GM18502 (cell line): ENCODE results near the gene COL25A1.

Source experiments
- ATAC-seq: cut with Tn5 transposase; IDR thresholded peaks from one replicate; pipeline ENCODE4 v1.9.1; 2021; ENCODE audit warnings: mild to moderate bottlenecking; ENCODE audit not compliant: unreplicated experiment, poor library complexity

The COL25A1 gene

DNA sequence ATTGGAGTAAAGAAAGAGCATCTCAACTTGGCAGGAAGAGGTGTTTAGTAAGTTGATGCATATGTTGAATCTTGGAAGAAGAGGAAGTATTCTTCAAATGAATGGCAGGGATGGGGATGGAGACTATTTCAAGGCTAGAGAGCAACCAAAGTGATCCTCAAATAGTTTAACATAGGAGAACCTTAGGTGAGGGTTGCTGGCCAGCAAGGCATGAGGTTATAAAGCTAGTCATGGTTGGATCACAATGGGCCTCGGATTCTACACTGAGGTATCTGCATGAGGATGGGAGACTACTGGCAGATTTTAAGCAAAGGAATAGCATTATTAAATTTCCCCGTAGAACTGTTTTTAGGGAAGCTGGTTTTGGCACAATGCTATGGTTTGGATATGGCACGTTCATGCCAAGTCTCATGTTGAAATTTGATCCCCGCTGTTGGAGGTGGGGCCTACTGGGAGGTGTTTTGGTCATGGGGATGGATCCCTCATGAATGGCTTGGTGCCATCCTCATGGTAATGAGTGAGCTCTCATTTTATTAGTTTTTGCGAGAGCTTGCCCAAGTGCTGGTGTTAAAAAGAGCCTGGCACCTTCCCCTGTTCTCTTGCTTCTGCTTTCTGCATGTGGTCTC lies 497.7 kb downstream of the COL25A1 start:
- ATAC-seq, result no peak

DNA sequence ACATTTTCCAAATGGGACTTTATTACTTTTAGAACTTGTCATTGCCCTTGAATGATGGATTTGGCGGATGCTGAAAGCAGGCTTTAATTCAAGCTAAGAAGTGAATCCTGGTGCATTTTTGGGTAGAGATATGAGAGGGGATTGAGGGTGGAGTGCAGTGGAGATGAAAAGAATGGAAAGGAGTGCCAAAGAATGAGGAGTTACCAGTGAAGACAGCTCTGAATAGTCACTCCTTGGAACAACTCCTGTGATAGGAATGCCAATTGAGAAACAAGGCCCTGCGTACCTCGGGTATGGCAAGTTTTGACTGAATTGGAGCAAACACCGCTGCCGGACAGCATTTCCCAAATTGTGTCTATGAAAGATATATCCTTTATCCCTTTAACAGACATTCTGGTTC lies 503.2 kb downstream of the COL25A1 start:
- ATAC-seq, result no peak

DNA sequence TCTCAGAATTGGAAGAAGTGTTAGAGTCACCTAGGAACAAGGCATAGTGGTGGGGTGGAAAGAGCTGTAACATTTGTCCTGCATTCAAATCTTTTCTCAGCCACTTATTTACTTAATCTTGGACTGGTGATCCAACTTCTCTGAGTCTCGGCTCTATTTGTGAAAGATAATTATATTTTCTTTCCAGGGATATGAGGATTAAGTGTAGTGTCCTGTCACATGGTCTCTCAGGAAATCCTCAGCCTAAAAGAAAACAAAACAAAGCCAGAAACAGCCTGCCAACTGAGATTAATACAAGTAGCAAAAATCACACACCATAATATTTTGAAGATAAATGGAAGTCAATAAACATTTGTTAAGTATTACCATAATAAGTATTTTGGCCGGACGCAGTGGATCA lies 506.3 kb downstream of the COL25A1 start:
- no peak for ATAC-seq

DNA sequence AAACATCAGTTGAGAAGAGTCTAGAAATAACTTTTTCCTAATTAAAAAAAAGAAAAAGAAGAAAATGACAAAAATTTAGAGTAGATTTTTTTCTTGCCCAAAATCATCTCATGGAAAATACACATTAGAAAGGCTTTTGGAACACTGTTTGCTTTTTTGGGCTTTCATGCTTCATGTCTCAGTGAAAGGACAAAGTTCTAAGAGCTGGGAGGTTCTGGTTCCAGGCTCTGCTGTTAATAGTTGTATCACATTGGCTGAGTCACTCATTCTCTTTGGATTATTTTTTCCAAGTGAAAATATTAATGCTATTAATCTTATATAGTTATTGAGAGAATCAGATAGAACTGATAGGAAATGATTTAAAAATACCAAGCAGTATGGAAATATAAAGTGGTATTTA lies 506.7 kb downstream of the COL25A1 start:
- ATAC-seq, result no peak

DNA sequence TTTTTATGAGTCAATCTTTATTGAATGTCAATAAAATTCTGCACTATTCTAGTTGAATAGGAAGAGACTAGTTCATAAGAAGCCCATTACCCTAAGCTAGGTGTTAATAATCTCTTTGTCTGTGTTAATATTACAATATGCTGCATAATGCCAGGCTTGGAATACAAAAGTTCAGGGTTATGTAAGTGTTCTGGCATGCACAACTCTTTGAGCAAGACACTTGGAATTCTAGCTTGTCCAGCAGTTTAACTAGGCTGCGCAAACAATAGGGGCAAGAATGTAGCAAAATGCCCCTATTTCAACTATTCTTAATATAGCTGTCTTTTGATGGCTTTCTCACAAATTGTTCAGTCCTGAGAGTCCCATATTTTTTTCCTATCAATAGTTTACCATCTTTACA lies 508.3 kb downstream of the COL25A1 start:
- ATAC-seq, result no peak

DNA sequence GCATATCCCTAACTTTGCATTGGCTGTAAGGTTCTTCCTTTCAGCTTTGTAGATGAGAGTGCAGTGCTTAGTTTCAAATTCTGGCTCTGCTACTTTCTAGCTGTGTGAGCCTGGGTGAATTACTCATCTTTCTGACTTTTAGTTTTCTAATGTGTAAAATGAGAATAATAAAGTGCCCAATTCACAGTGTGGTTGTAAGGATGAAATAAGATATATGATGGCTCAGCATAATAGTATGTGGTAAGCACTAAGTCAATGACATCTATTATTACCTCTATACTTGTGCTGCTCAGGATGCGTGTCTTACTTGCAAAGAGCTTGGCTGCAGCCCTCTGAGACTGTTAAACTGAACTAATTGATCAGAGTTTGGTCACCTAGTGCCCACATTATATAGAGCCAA lies 509.0 kb downstream of the COL25A1 start:
- no peak for ATAC-seq

DNA sequence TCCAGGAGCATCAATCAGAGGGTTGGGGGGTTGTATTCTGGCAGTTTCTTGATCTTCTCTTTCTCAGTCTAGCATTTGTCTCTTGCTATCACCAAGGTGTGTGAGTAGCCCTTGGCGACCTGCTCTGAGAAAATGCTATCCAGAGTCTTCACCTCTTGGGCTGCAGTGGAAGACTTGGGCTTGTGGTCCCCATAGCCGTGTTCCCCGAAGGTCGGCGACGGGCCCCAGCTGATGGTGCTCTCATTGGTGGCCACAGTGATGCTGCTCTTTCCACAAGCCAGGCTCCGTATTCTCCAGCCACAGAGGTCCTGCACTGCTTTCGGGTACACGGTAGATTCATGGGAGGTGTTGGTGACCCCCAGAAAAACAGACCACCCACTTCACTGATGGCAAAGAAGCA lies 513.7 kb downstream of the COL25A1 start:
- no peak for ATAC-seq

DNA sequence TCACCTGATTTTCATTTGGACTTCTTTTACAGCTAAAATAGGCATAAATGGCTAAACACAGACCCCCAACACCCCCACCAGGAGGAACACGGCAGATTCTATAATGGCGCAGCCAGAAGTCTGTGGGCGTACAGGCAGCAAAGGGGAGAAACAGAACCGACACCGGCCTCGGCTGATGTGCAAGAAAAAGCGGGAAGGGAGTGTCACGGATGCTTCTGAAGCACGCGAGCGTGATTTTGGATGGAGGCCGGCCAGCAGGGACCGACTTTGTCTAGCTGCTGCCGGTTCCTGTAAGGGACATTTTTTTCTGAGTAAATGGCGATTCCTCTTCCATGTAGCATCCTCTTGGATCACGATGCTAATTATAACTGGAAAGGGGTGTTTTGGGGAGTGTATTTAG lies 514.7 kb downstream of the COL25A1 start:
- ATAC-seq, result no peak

DNA sequence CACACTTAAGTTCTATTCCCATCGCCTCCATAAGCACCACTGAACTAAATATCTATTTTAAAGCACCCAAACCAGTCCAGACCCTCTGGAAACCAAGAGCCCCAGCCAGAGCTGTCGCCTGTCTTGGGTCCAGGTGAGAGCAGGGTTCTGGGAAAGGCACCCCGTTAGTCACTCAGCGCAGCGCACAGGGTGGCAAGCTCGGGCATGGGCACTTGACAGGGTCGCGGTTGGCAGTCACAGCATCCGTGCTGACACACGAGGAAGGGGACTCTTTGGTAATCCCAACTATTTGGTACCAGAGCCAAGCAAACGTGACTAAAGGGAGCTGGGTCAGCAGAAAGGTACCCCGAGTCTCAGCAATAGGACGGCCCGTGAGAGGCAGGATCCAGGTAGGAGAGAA lies 515.4 kb downstream of the COL25A1 start:
- no peak for ATAC-seq

DNA sequence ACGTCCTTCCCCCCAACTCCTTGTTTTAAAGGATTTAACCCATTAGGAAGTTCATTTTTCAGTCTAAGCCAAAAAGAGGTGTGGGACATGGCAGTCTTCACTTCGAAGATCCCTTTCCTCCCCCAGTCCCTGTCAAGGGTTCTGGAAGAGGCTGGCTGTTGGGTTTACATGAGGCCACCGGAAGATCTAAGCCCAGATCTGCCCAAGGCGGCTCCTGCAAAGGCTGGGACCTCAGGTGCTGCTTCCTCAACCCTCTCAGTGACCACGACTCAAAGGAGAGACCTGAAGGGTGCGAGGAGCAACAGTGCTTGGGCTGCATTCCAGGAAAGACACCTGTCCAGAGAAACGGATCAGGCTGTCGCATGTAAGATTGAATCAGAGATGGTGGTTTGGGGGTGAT lies 516.1 kb downstream of the COL25A1 start:
- no peak for ATAC-seq

DNA sequence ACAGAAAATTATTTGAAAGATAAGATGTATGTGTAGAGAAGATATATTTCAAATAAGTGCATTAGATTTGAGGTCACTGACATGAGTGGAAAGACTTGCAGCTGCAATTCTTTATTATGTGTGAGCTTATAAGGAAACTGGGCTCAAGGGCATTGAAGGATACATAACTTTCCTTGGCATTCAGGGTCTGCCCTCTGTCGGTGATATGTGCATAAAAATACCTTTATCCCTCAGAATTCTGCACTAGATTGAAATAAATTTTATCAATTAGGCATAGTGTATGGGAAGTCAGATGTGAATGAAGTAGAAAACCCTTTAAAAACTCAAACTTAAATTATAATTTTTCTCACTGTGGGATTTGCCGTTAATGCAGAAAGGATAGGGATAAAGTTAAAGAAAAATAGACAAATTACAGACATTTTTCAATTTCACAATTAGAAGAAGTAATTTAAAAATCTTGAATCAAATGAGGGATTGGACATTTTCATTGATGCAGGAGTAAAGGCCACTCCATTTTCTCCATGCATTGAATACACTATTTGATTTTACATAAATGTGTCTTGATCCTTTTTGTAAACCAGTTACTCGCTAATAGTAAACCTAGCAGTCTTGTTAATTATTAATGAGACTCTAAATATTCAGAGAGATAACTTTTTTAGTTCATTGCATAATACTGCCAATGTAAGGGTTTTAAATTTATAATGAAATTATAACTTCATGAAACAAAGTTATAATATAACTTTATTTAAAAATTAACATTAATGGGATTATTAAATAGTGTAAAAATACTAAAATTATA lies 518.6 kb downstream of the COL25A1 start:
- ATAC-seq, result no peak

DNA sequence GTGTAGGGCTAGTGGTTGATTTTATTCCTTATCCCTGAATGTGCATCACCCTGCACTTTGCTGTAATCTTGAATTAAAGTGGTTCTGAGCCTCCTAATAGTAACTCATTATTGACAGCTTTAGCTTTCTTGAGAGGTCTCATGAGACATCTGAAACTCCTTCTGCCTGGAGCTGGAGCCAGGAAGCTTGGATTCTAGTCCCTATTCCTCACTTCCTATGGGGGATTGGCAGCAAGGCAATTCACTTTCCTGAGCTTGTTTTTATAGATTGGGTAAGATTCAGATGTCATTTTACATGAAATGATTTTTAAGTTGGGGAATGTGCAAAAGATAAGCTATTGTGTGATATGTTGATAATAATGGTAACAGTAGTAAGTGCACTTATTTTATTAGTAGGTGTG lies 522.5 kb downstream of the COL25A1 start:
- ATAC-seq, result no peak

DNA sequence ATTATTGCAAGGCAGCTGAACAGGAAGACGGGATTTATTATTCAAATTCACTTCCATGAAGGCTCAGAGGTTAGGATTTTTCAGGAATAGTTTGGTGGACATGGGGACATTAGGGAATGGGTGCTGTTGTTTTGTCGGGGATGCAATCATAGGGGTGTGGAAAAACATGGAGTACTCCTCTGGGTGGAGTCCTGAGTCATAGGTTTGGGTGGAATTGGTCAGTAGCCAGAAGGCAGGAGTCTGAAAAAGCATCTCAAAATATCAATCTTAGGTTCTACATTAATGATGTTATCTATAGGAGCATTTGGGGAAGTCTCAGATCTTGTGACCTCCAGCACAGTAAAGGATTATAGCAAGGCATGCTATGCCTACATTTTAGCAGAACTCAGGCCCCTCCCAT lies 525.1 kb downstream of the COL25A1 start:
- no peak for ATAC-seq

DNA sequence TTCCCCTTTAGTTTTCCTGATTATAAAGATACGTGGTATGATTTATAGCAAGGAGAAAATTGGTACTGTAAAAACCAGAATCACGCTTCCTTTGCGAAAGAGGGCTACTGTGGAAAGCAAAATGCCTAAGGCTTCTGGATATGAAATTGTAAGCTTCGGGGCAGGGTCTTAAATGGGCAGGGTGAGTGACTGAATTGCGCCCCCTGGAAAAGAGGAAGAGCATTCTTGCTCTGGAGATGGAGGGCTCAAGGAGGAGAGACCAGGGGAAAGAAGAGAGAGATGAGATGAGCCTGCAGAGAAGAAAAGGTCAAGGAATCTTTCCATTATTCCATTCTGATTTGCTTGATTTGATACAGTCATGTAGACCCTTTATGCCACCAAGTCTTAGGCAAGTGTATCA lies 526.5 kb downstream of the COL25A1 start:
- no peak for ATAC-seq

DNA sequence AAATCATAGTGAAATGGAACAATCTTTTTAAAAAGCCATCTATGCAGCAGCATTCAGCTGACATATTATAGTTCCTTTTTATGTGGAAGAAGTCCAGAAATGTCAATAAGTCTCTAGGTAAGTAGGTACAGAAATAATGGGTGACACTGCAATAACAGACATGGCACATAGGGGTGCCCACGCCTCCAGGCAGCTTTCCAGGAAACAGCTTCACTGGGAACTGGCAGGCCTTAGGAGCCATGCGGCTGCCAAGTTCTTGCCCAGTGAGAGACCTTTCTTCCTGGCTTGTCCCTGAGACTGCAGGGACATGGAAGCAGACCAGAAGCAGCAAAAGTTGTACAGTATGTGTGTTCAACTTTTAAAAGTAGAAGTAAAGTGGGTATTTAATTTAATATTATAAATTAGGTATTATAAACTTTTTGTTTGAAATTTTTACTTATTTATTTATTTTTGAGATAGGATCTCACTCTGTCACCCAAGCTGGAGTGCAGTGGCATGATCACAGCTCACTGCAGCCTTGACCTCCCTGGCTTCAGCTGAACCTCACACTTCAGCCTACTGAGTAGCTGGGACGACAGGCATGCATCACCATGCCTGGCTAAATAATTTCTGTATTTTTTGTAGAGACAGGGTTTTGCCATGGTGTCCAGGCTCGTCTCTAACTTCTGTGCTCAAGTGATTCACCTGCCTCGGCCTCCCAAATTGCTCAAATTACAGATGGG lies 527.5 kb downstream of the COL25A1 start:
- ATAC-seq, result no peak

DNA sequence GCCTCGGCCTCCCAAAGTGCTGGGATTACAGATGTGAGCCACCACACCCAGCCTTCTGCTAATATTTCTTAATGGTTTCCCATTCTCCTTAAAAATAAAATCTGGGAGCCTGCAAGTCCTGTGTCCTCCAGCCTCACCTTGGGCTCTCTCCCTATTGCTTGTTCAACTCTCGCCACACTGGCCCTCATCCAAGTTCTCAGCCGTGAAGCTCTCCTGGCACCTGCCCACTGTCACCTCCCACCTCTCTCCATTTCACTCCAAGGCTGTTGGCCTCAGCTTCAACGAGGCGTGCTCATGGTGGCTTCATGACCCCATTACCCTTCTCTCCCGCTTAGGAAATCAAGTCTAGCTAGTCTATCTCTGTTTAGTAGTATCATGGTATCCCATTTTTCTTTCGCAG lies 530.1 kb downstream of the COL25A1 start:
- no peak for ATAC-seq

DNA sequence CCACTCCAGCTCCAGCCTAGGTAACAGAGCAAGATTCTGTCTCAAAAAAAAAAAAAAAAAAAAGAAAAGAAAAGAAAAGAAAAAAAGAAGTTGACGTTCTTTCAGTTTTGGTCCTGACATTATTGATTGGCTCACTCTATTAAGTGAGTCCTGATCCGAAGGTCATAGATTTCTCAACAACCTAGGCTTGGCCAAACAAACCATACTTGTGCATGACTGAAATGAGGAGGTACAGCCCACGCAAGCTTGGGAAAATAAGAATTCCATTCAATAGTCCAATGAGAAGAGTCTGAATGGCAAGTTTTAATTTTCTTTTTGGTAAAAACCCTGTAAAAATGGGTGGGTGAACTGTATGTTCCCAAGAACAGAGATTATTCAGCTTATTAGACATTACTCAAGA lies 536.4 kb downstream of the COL25A1 start:
- ATAC-seq, result no peak

DNA sequence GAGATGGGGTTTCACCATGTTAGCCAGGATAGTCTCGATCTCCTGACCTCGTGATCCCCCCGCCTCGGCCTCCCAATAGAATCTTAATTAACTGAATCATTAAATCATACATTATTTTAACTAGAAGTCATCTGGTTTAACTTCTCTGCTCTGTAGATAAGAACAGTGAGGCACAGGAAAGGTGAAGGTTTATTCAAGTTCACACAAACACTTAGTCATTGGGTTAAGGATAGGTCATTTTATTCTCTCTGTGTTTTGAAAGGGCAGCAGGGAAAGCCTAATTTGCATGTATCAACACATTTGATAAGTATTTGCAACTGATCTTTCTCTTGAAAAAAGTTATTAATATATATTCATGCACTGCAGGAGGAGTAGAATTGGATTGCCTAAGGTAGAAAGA lies 538.5 kb downstream of the COL25A1 start:
- ATAC-seq, result no peak

DNA sequence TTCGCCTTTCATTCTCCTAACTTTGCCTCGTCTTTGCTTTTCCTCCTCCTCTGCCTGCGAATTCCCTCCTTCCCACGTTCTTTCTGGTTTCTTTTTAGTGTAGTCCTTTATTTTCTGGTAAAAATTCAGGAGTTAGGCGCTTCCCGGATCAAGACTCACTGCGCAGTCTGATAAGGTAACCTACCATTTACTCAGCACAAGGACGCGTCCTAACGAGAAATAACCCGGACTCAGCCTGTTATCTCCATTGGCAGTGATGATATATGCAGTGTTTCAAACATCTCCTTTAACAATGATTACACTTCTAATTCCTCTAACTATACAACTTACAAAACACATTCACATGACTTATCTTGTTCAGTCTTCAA lies 539.2 kb downstream of the COL25A1 start:
- no peak for ATAC-seq

DNA sequence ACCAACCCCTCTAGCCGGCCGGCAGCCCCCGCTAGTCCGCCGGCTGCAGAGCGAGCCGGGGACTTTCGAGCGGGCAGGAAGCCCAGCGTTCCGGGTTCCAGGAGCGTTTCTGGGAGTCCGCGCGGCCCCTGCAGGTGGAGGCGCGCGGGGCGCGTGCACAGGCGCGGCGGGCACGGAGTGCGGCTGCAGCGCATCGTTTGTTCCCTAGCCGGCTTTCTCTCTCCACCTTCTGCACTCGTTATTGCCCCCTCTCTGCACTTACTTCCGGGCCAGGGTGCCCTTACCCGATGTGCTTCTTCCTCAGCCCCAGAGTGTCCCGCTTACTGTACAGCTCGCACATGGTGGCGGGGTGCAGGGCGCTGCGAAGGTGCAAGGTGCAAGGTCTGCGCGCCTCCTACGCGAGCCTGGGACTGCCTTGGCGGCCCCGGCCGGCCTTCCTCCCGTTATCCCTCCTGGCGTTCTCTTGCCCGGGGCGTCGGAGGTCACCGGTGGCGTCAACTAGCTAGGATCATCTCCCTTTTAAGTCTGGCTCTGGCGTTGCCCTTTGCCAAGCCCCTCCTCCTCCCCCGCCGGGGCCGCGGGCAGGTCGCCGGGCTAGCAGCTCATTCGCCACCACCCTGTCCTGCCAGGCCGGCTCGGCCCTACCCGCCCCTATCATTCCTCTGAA lies 539.8 kb downstream of the COL25A1 start, which contains the start of gene ETNPPL:
Gene ETNPPL (minus strand): TSS at position 495 of the 667 bp plus-strand sequence. CDS start 155 bp downstream, at position 340.
- no peak for ATAC-seq
